ENCODE data around the gene CDK8. TPM values are rescaled to one million over a fixed set of nuclear protein-coding genes. Genes with fewer than 3 reads are reported as not detected.

Gene CDK8
- total RNA-seq, 1 donor from 2014 or later: 30.0 TPM

DNA sequence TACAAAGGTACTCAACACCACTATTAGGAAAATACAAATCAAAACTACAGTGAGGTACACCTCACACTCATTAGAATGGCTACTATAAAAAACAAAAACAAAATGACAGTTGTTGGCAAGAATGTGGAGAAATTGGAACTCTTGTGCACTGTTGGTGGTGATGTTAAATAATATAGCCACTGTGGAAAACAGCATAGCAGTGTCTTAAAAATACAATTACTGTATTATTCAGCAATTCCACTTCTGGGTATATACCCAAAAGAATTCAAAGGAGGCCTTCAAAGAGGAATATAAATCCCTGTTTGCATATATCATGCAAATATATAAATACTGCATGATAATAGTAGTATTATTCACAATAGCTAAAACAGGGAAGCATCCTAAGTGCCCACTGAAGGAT is 66.8 kb downstream of the CDK8 start:
- TF ChIP-seq, protein P1, sequence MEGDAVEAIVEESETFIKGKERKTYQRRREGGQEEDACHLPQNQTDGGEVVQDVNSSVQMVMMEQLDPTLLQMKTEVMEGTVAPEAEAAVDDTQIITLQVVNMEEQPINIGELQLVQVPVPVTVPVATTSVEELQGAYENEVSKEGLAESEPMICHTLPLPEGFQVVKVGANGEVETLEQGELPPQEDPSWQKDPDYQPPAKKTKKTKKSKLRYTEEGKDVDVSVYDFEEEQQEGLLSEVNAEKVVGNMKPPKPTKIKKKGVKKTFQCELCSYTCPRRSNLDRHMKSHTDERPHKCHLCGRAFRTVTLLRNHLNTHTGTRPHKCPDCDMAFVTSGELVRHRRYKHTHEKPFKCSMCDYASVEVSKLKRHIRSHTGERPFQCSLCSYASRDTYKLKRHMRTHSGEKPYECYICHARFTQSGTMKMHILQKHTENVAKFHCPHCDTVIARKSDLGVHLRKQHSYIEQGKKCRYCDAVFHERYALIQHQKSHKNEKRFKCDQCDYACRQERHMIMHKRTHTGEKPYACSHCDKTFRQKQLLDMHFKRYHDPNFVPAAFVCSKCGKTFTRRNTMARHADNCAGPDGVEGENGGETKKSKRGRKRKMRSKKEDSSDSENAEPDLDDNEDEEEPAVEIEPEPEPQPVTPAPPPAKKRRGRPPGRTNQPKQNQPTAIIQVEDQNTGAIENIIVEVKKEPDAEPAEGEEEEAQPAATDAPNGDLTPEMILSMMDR (conservative IDR thresholded peaks at IDR 0.05): no peak
- Mint-ChIP-seq H3K9me3 (no peaks in the 10 kb centered on the region), H3K27me3 (ENCODE audit: low read depth) (no peaks in the 10 kb centered on the region), H3K4me1 (peaks cover 15% of the 10 kb centered on the region), H3K4me3 (no peak overlapping the region), H3K27ac (ENCODE audit: unreplicated experiment) (no peak overlapping the region), H3K36me3 (ENCODE audit: low read depth) (no peaks in the 10 kb centered on the region)
- no peak for DNase-seq (ENCODE audit: low read depth, low spot score)

DNA sequence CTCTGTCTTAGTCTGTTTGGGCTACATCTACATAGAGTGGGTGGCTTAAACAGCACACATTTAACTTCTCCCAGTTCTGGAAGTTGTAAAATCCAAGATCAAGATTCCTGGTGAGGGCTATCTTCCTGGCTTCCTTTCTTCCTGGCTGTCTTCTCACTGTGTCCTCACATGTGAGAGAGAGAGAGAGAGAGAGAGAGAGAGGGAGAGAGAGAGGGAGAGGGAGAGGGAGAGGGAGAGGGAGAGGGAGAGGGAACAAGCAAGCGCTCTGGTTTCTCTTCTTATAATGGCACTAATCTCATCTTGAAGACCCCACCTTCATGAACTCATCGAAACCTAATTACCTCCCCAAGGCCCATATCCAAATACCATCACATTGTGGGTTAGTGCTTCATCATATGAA is 69.2 kb downstream of the CDK8 start:
- Mint-ChIP-seq H3K9me3 (no peaks in the 10 kb centered on the region), H3K36me3 (ENCODE audit: low read depth) (no peaks in the 10 kb centered on the region), H3K4me3 (no peak overlapping the region), H3K4me1 (peaks cover 16% of the 10 kb centered on the region), H3K27me3 (ENCODE audit: low read depth) (no peaks in the 10 kb centered on the region), H3K27ac (ENCODE audit: unreplicated experiment) (no peak overlapping the region)
- no peak for DNase-seq (ENCODE audit: low read depth, low spot score)
- TF ChIP-seq, protein P1 (conservative IDR thresholded peaks at IDR 0.05): no peak

DNA sequence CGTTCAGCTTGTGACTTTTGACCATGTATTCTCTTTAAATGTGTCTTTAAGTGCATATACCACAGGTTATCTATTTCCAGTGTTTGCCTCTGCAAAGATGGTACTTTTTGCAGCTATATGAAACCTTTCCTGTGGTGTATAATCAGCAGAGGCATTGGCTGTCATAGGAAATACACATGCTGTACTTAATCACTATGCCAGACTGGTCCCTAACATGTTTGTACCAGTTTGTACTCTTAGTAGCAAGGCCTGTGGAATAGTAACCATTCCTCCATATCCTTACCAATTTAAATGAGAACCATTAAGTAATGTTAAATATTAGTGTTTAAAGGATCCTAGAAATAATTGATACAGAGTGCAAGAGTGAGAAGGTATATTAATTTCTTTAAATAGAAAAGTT is 69.8 kb downstream of the CDK8 start:
- H3K27ac Mint-ChIP-seq (ENCODE audit: unreplicated experiment): no peak overlapping the region
- H3K36me3 Mint-ChIP-seq (ENCODE audit: low read depth): peaks cover 2% of the 10 kb centered on the region
- H3K4me1 Mint-ChIP-seq: peaks cover 16% of the 10 kb centered on the region
- no peak for DNase-seq (ENCODE audit: low read depth, low spot score)
- H3K9me3 Mint-ChIP-seq: peaks cover 2% of the 10 kb centered on the region
- no peaks in the 10 kb centered on the region for H3K27me3 Mint-ChIP-seq (ENCODE audit: low read depth)
- H3K4me3 Mint-ChIP-seq: no peak overlapping the region
- TF ChIP-seq, protein P1 (conservative IDR thresholded peaks at IDR 0.05): no peak

DNA sequence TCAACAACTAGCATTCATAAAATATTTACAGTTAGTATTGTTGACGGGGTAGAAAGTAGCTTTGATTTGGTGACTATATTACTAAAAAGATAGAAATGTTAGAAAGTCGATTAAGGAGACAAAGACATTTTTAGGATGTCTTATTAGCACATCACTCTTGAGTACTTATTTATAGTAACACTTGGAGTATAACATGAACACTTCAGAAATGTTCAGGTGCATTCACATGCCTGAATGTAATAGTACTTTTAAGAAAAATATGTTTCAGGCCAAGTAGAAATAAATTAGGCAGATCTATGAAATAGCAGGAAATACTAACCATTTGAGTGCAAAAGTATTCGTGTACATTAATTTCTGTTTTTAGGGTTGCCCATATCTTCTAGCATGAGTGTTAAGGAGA is 70.4 kb downstream of the CDK8 start:
- TF ChIP-seq, protein P1 (conservative IDR thresholded peaks at IDR 0.05): no peak
- no peaks in the 10 kb centered on the region for H3K27me3 Mint-ChIP-seq (ENCODE audit: low read depth)
- H3K4me1 Mint-ChIP-seq: peaks cover 16% of the 10 kb centered on the region
- H3K27ac Mint-ChIP-seq (ENCODE audit: unreplicated experiment): no peak overlapping the region
- H3K4me3 Mint-ChIP-seq: no peak overlapping the region
- DNase-seq (ENCODE audit: low read depth, low spot score): no peak
- peaks cover 3% of the 10 kb centered on the region for H3K9me3 Mint-ChIP-seq
- peaks cover 4% of the 10 kb centered on the region for H3K36me3 Mint-ChIP-seq (ENCODE audit: low read depth)

DNA sequence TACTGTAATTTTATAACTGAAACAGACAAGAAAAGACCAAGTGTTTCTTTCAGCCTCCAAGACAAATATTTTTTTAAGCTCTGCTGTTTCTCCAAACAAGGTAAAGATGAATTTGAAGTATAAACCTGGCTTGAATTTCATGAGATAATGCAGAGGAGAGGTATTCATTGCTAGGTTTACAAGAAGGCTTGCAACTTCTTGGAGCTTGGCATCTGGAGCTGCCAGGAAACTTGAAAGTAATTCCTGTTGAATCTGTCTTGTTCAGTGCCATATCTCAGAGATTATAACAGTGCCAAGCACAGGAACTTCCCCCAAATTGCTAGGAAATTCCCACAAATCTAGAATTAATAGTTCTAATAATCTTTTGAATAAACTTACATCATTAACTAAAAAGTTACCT is 70.9 kb downstream of the CDK8 start:
- Mint-ChIP-seq H3K36me3 (ENCODE audit: low read depth) (peaks cover 4% of the 10 kb centered on the region), H3K27me3 (ENCODE audit: low read depth) (no peaks in the 10 kb centered on the region), H3K27ac (ENCODE audit: unreplicated experiment) (no peak overlapping the region), H3K4me3 (no peak overlapping the region), H3K4me1 (peaks cover 16% of the 10 kb centered on the region), H3K9me3 (peaks cover 5% of the 10 kb centered on the region)
- no peak for DNase-seq (ENCODE audit: low read depth, low spot score)
- TF ChIP-seq, protein P1 (conservative IDR thresholded peaks at IDR 0.05): no peak

DNA sequence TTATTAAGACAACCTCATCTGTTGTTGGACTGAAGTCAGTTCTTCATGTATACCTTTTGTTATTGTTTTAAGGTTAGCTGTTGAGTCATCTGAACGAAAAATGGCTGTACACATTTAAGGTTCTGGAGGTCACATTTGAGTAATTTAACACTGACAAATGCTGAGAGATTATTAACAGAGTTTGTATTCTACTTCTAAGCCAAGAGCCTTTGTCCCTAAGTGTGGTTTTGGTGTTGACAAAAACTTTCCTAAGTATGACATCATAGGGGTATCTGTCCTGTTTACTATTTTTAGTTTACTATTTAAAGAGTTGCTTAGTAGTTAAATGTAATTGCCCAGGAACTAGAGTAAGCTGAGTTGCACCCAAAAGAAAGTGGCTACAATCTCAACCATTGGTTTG is 71.9 kb downstream of the CDK8 start:
- H3K9me3 Mint-ChIP-seq: peaks cover 9% of the 10 kb centered on the region
- H3K4me3 Mint-ChIP-seq: no peak overlapping the region
- TF ChIP-seq, protein P1 (conservative IDR thresholded peaks at IDR 0.05): no peak

More for the DNA sequence above, 71.9 kb downstream of the CDK8 start:
- peaks cover 16% of the 10 kb centered on the region for H3K4me1 Mint-ChIP-seq
- H3K27me3 Mint-ChIP-seq (ENCODE audit: low read depth): no peaks in the 10 kb centered on the region
- H3K27ac Mint-ChIP-seq (ENCODE audit: unreplicated experiment): no peak overlapping the region
- DNase-seq (ENCODE audit: low read depth, low spot score): no peak
- H3K36me3 Mint-ChIP-seq (ENCODE audit: low read depth): peaks cover 6% of the 10 kb centered on the region

Measured in neural crest cell (in vitro differentiated cells).